GM12878 (cell line): ENCODE measurements around the gene TKTL1. TPM values are rescaled to one million over a fixed set of nuclear protein-coding genes. Genes with fewer than 3 reads are reported as not detected.
A peak's percentile ranks its signal among the peaks of the same experiment; 100 is the strongest.

Experiments used
- ATAC-seq: fragments of 200-7000 bp; cut with Tn5 transposase; 3 replicates; pipeline ENCODE4 v1.9.1; 2020; ENCODE audit warnings: mild to moderate bottlenecking, moderate library complexity
- BruUV-seq: library from RNA; stranded (reverse); fragments of 400-500 nt; replicated peaks from 2 replicates; lab custom pipeline; 2021; lab: Mats Ljungman, UMichigan
- CTCF ChIA-PET: fragments of 300-600 bp; sonication (Branson Sonifier 250); formaldehyde crosslinking; extraction: SDS; loops from one replicate; lab custom pipeline; 2021; ENCODE audit warnings: inconsistent platforms; lab: Yijun Ruan, JAX
- POLR2A ChIA-PET: fragments of 350-600 bp; formaldehyde crosslinking; extraction: SDS; loops from one replicate; lab custom pipeline; 2021; ENCODE audit warnings: inconsistent platforms; lab: Charles Lee
- RAD21 ChIA-PET: fragments of 300-600 bp; sonication (Branson Sonifier 250); formaldehyde crosslinking; loops from one replicate; lab custom pipeline; 2023; ENCODE audit warnings: antibody characterized with exemption; ENCODE audit not compliant: unreplicated experiment; lab: Charles Lee
- SMC1A ChIA-PET: fragments of 300-600 bp; sonication (Branson Sonifier 250); formaldehyde crosslinking; loops from one replicate; lab custom pipeline; 2023; ENCODE audit not compliant: unreplicated experiment, uncharacterized antibody; lab: Charles Lee
- DNase-seq: peaks from one replicate; pipeline ENCODE4 v3.0.0-alpha.2; 2011; ENCODE audit warnings: low read depth, low spot score
- FAIRE-seq: peaks from 3 replicates; lab custom pipeline; 2011; peaks lifted over from hg19 to GRCh38; lab: Jason Lieb, UNC
- H2AFZ ChIP-seq: 2 replicates; pipeline ENCODE4 v1.6.0; 2011; ENCODE audit warnings: low read depth, low read length, control low read depth; ENCODE audit not compliant: control insufficient read depth
- H3K27ac ChIP-seq: 2 replicates; pipeline ENCODE4 v1.5.1; 2011; ENCODE audit warnings: control low read depth; ENCODE audit not compliant: control insufficient read depth, insufficient read depth
- H3K27me3 ChIP-seq, 2 experiments: replicated peaks in 1 of 2; 2 replicates each; pipeline versions ENCODE4 v1.6.0 to v1.6.1; 2011; ENCODE audit warnings: low read length in 1 of 2; ENCODE audit not compliant: control insufficient read depth in 2 of 2, insufficient read depth in 2 of 2
- H3K36me3 ChIP-seq, 2 experiments: 2 replicates each; pipeline ENCODE4 v1.5.1; 2011; ENCODE audit warnings: low read length in 1 of 2; ENCODE audit not compliant: control insufficient read depth in 2 of 2, insufficient read depth in 2 of 2
- H3K4me1 ChIP-seq: 2 replicates; pipeline ENCODE4 v1.6.1; 2011; ENCODE audit warnings: mild to moderate bottlenecking, low read length, moderate library complexity, mixed read lengths; ENCODE audit not compliant: control insufficient read depth, insufficient read depth
- H3K4me2 ChIP-seq: 2 replicates; pipeline ENCODE4 v1.6.0; 2011; ENCODE audit warnings: control low read depth; ENCODE audit not compliant: control insufficient read depth, insufficient read depth
- H3K4me3 ChIP-seq: fragments of 200-600 bp; sonication (generic); 2 replicates; pipeline ENCODE4 v1.5.1; 2016
- H3K79me2 ChIP-seq: 2 replicates; pipeline ENCODE4 v1.6.0; 2011; ENCODE audit warnings: low read length; ENCODE audit not compliant: control insufficient read depth, insufficient read depth
- H3K9ac ChIP-seq: 2 replicates; pipeline ENCODE4 v1.8.0; 2011; ENCODE audit warnings: low read length, control low read depth, mixed read lengths; ENCODE audit not compliant: control insufficient read depth, insufficient read depth
- H3K9me3 ChIP-seq: replicated peaks from 3 replicates; pipeline ENCODE4 v1.5.1; 2011; ENCODE audit warnings: mild to moderate bottlenecking, low read length; ENCODE audit not compliant: control insufficient read depth, insufficient read depth
- H4K20me1 ChIP-seq: 2 replicates; pipeline ENCODE4 v1.6.0; 2011; ENCODE audit not compliant: control insufficient read depth, insufficient read depth
- FOS ChIP-seq: IDR thresholded peaks from 3 replicates; pipeline ENCODE4 v1.6.1; 2011; ENCODE audit warnings: borderline replicate concordance; ENCODE audit not compliant: insufficient read length; ENCODE audit errors: extremely low read depth
- HDGF ChIP-seq: fragments of 450-650 bp; IDR thresholded peaks from 2 replicates; pipeline ENCODE4 v1.6.1; 2016; ENCODE audit warnings: antibody characterized with exemption
- KDM1A ChIP-seq: fragments of 200-600 bp; sonication (generic); IDR thresholded peaks from 2 replicates; pipeline ENCODE4 v1.6.1; 2016; ENCODE audit warnings: borderline replicate concordance
- TCF12 ChIP-seq: IDR thresholded peaks from 2 replicates; pipeline ENCODE4 v1.6.1; 2011; ENCODE audit warnings: low read depth, mild to moderate bottlenecking, low read length
- TCF3 ChIP-seq: IDR thresholded peaks from 2 replicates; pipeline ENCODE4 v1.6.1; 2012; ENCODE audit warnings: low read depth, mild to moderate bottlenecking, low read length, borderline replicate concordance; ENCODE audit not compliant: insufficient read depth
- YY1 ChIP-seq: IDR thresholded peaks from 2 replicates; pipeline ENCODE4 v1.6.1; 2011; ENCODE audit warnings: low read depth, mild to moderate bottlenecking, low read length
- WGBS: methylation state at CpG from one replicate; pipeline ENCODE4 v1.1.6; 2016; ENCODE audit warnings: low lambda C conversion rate; ENCODE audit not compliant: insufficient replicate concordance, insufficient coverage; ENCODE audit errors: missing lambda C conversion rate; 5-methylcytosine and 5-hydroxymethylcytosine counted together
- in situ Hi-C: fragments of 300-500 bp; cut with MboI; formaldehyde crosslinking; loops from 9 replicates; pipeline ENCODE4 v1.14.3; 2018; ENCODE audit warnings: mixed read lengths
- intact Hi-C: fragments of 100-400 bp; cut with micrococcal nuclease; formaldehyde crosslinking; loops from one replicate; pipeline ENCODE4 v1.14.2; 2022; ENCODE audit not compliant: unreplicated experiment
- polyA plus RNA-seq, 11 experiments: library from polyadenylated mRNA; depleted of rRNA in 4 of 11; unstranded in 6 of 11; stranded (reverse) in 5 of 11; fragments of >200 nt; fragmentation: Nextera tagmentation in 4 of 11; fragmentation: Illumina TruSeq in 1 of 11; extraction: Ambion mirVana in 4 of 11; extraction: Trizol in 1 of 11; gene quantifications; 1 replicate in 1 of 11; 2 replicates in 10 of 11; pipeline versions ENCODE4 v1.2.1 to v1.2.3, GENCODE V29; 2011 to 2016; ENCODE audit warnings: inconsistent platforms in 2 of 11, missing spikeins in 2 of 11, low read depth in 1 of 11
- total RNA-seq, 4 experiments: library from RNA; depleted of rRNA in 3 of 4; stranded (reverse); fragments of >200 nt in 3 of 4; fragmentation: Illumina TruSeq in 1 of 4; extraction: Trizol in 1 of 4; gene quantifications; 2 replicates each; pipeline versions ENCODE4 v1.2.1 to v1.2.3, GENCODE V29; 2013 to 2021
- TF ChIP-seq, protein P1 (sequence below): IDR thresholded peaks from 2 replicates; pipeline ENCODE4 v1.6.1; 2012; ENCODE audit warnings: mild to moderate bottlenecking, low read depth, low read length
- TF ChIP-seq, protein P2 (sequence below): fragments of 450-650 bp; IDR thresholded peaks from 2 replicates; pipeline ENCODE4 v1.6.1; 2017; ENCODE audit warnings: antibody characterized with exemption, mild to moderate bottlenecking, moderate library complexity
- TF ChIP-seq, protein P3 (sequence below): fragments of 450-650 bp; IDR thresholded peaks from 2 replicates; pipeline ENCODE4 v1.6.1; 2018; ENCODE audit warnings: mild to moderate bottlenecking, low read depth, moderate library complexity; ENCODE audit not compliant: partially characterized antibody
- TF ChIP-seq, protein P4 (sequence below): fragments of 450-650 bp; IDR thresholded peaks from 2 replicates; pipeline ENCODE4 v1.6.1; 2016; ENCODE audit warnings: mild to moderate bottlenecking, moderate library complexity, borderline replicate concordance

The TKTL1 gene
- total and polyA plus RNA-seq, 10 of the 15 experiments (the other 5 are each of a cell fraction or from before 2014, with no cell fraction given), result 0.01 to 0.07 TPM; not detected in 8

DNA sequence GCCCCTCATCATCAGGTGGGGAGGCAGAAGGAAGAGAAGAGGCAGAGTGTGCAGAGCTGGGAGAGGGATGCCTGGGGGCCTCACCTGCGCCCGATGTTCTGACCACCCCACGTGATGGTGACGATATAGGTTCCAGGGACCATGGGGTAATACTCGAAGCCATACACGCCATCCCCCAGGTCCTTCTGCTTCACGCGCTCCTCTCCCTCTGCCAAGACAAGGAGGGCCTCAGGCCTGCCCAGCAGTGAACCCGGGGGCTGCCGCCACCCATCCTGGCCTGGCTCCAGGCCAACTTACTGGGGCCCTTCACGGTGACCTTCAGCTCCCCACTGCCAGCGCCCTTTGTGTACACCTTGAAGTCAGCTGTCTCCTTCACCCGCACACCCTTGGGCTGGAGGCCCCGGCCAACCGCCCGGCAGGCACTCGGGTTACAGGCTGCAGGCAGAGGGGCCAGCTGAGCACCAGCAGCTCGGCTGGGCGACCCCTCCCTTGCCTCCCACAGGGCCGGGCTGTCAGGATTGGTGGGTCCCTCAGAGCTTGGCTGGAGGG lies 69.5 kb downstream of the TKTL1 start:
- Histone ChIP-seq H3K4me2 (no peak overlapping the region), H3K36me3 (peaks cover 6 to 44% of the 10 kb centered on the region in 2 experiments; a peak in 3 of 4 replicates), H4K20me1 (no peaks in the 10 kb centered on the region), H3K9me3 (no peaks in the 10 kb centered on the region; the same call in 2 of the 3 replicates), H3K4me3 (no peak overlapping the region), H3K79me2 (peaks cover 25% of the 10 kb centered on the region), H2AFZ (no peak overlapping the region), H3K9ac (no peak overlapping the region), H3K4me1 (no peaks in the 10 kb centered on the region), H3K27me3 (no peaks in the 10 kb centered on the region), H3K27ac (no peak overlapping the region)
- in situ Hi-C loops (no loop called here), intact Hi-C loops (no loop called here)
- SMC1A ChIA-PET, result no interaction called here
- CTCF ChIA-PET, result no interaction called here
- POLR2A ChIA-PET, result no interaction called here
- DNase-seq, result no peak
- FAIRE-seq, result no peak
- RAD21 ChIA-PET, result no interaction called here
- WGBS, result 67% methylated on average over 20 of the region's 20 CpGs
- no peak for ATAC-seq
- BruUV-seq, result no TSS peak
- TF ChIP-seq HDGF, result no peak
- TF ChIP-seq FOS, result no peak
- 0 out of 2 replicates have a peak, but pooled peaks have one; percentile 9 for TF ChIP-seq TCF3
- no peak for TF ChIP-seq KDM1A
- TF ChIP-seq, protein P1, sequence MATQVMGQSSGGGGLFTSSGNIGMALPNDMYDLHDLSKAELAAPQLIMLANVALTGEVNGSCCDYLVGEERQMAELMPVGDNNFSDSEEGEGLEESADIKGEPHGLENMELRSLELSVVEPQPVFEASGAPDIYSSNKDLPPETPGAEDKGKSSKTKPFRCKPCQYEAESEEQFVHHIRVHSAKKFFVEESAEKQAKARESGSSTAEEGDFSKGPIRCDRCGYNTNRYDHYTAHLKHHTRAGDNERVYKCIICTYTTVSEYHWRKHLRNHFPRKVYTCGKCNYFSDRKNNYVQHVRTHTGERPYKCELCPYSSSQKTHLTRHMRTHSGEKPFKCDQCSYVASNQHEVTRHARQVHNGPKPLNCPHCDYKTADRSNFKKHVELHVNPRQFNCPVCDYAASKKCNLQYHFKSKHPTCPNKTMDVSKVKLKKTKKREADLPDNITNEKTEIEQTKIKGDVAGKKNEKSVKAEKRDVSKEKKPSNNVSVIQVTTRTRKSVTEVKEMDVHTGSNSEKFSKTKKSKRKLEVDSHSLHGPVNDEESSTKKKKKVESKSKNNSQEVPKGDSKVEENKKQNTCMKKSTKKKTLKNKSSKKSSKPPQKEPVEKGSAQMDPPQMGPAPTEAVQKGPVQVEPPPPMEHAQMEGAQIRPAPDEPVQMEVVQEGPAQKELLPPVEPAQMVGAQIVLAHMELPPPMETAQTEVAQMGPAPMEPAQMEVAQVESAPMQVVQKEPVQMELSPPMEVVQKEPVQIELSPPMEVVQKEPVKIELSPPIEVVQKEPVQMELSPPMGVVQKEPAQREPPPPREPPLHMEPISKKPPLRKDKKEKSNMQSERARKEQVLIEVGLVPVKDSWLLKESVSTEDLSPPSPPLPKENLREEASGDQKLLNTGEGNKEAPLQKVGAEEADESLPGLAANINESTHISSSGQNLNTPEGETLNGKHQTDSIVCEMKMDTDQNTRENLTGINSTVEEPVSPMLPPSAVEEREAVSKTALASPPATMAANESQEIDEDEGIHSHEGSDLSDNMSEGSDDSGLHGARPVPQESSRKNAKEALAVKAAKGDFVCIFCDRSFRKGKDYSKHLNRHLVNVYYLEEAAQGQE, result no peak
- TF ChIP-seq YY1, result no peak
- no peak for TF ChIP-seq TCF12
- TF ChIP-seq, protein P2, sequence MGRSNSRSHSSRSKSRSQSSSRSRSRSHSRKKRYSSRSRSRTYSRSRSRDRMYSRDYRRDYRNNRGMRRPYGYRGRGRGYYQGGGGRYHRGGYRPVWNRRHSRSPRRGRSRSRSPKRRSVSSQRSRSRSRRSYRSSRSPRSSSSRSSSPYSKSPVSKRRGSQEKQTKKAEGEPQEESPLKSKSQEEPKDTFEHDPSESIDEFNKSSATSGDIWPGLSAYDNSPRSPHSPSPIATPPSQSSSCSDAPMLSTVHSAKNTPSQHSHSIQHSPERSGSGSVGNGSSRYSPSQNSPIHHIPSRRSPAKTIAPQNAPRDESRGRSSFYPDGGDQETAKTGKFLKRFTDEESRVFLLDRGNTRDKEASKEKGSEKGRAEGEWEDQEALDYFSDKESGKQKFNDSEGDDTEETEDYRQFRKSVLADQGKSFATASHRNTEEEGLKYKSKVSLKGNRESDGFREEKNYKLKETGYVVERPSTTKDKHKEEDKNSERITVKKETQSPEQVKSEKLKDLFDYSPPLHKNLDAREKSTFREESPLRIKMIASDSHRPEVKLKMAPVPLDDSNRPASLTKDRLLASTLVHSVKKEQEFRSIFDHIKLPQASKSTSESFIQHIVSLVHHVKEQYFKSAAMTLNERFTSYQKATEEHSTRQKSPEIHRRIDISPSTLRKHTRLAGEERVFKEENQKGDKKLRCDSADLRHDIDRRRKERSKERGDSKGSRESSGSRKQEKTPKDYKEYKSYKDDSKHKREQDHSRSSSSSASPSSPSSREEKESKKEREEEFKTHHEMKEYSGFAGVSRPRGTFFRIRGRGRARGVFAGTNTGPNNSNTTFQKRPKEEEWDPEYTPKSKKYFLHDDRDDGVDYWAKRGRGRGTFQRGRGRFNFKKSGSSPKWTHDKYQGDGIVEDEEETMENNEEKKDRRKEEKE, result no peak
- TF ChIP-seq, protein P3, sequence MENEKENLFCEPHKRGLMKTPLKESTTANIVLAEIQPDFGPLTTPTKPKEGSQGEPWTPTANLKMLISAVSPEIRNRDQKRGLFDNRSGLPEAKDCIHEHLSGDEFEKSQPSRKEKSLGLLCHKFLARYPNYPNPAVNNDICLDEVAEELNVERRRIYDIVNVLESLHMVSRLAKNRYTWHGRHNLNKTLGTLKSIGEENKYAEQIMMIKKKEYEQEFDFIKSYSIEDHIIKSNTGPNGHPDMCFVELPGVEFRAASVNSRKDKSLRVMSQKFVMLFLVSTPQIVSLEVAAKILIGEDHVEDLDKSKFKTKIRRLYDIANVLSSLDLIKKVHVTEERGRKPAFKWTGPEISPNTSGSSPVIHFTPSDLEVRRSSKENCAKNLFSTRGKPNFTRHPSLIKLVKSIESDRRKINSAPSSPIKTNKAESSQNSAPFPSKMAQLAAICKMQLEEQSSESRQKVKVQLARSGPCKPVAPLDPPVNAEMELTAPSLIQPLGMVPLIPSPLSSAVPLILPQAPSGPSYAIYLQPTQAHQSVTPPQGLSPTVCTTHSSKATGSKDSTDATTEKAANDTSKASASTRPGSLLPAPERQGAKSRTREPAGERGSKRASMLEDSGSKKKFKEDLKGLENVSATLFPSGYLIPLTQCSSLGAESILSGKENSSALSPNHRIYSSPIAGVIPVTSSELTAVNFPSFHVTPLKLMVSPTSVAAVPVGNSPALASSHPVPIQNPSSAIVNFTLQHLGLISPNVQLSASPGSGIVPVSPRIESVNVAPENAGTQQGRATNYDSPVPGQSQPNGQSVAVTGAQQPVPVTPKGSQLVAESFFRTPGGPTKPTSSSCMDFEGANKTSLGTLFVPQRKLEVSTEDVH, result no peak
- TF ChIP-seq, protein P4, sequence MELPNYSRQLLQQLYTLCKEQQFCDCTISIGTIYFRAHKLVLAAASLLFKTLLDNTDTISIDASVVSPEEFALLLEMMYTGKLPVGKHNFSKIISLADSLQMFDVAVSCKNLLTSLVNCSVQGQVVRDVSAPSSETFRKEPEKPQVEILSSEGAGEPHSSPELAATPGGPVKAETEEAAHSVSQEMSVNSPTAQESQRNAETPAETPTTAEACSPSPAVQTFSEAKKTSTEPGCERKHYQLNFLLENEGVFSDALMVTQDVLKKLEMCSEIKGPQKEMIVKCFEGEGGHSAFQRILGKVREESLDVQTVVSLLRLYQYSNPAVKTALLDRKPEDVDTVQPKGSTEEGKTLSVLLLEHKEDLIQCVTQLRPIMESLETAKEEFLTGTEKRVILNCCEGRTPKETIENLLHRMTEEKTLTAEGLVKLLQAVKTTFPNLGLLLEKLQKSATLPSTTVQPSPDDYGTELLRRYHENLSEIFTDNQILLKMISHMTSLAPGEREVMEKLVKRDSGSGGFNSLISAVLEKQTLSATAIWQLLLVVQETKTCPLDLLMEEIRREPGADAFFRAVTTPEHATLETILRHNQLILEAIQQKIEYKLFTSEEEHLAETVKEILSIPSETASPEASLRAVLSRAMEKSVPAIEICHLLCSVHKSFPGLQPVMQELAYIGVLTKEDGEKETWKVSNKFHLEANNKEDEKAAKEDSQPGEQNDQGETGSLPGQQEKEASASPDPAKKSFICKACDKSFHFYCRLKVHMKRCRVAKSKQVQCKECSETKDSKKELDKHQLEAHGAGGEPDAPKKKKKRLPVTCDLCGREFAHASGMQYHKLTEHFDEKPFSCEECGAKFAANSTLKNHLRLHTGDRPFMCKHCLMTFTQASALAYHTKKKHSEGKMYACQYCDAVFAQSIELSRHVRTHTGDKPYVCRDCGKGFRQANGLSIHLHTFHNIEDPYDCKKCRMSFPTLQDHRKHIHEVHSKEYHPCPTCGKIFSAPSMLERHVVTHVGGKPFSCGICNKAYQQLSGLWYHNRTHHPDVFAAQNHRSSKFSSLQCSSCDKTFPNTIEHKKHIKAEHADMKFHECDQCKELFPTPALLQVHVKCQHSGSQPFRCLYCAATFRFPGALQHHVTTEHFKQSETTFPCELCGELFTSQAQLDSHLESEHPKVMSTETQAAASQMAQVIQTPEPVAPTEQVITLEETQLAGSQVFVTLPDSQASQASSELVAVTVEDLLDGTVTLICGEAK, result no peak
